NOMO-1 treated with dmso at 0.1 percent for 144 hours (cell line): ENCODE results near the gene BICC1.

Experiments
- DNase-seq: peaks from one replicate; lab custom pipeline; 2025; ENCODE audit not compliant: unreplicated experiment; lab: John Stamatoyannopoulos, UW

Gene BICC1

DNA sequence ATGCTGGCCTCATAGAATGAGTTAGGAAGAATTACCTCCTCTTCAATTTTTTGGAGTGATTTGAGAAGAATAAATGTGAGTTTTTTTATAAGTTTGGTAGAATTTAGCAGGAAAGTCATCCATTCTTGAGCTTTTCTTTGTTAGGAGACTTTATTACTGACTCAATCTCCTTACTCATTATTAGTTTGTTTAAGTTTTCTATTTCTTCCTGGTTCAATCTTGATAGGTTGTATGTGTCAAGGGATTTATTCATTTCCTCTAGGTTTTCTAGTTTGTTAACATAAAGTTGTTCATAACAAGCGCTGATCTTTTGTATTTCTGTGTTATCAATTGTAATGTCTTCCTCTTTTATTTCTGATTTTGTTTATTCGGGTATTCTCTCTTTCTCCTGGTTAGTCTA, 47.4 kb downstream of the BICC1 start:
- DNase-seq, result no peak

DNA sequence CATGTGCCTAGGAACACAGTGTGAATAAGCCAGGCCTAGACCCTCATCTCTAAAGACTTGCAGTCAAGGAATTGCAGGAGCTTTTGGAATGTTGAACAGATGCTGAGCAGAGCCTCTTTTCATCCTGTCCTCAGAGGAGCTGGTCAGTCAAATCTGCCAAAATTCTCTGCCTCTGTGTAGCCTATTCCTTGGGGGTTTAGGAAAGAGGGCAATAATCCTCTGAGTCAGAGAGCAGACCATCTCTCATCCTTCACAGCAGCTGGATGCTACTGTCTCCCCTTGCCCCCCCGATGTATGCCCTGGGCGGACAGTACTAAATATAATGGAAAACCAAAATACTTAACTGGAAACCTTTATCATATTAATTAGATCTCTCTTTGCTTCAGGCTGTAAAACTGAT, 52.6 kb downstream of the BICC1 start:
- DNase-seq, result no peak

DNA sequence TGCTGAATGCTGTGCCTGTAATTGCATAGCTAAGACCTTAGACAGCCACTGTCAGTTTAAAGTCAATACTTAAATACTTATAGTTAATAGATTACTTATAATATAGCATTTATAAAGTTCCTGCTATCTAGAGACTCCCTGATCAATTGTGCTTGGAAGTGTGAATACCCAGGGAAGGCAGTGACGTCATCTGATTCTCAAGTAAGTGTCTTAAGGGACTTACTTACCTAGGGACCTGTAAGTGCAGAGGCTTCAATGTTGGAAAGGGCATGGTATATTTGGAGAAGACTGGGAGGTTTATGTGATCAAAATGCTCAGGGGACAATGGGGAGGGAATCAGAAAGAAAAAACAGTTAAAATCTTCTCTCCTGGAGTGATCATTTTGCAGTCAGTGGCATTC, 55.0 kb downstream of the BICC1 start:
- DNase-seq, result no peak

DNA sequence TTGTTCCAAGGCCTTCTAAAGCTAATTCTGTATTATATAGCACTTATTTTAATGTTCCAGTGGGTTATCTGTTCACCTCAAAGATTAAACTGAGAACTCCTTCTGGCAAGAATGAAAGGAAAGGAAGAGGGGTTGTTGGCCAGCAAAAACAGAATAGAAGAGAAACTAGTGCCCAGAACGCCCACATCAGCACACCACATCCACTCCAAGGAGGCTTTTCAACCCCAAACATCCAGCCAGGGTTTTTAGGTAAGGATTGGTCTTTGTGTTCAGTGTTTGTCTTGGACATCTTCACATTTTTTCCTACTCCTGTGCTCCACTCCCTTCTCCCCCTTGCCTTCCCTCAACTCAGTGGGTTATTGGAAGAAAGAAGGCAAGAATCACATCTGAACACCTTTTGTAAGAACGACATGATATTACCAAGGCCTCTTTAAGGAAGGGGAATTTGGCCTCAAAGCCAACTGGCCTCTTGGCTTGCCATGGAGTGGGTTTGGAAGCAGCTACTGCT, 55.8 kb downstream of the BICC1 start:
- no peak for DNase-seq

DNA sequence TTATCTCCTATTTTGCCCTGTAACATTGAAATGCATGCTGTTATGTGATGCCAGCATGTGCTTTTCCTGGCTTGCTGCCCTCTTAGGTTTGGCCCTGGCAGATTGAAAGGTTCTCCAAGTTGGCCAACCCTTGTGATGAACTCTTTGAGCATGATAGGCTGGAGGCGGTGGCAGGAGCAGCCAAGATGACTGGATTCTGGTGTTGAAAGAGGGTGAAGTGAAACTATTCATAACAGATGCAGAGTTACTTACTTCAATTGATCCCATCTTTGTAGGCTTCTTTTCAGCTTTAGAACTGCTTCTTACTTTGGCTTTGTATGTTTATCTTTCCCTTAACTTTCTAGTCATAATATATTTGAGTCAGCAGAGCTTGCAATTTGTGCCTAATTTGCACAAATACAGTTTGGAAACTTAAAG, 57.6 kb downstream of the BICC1 start:
- no peak for DNase-seq

DNA sequence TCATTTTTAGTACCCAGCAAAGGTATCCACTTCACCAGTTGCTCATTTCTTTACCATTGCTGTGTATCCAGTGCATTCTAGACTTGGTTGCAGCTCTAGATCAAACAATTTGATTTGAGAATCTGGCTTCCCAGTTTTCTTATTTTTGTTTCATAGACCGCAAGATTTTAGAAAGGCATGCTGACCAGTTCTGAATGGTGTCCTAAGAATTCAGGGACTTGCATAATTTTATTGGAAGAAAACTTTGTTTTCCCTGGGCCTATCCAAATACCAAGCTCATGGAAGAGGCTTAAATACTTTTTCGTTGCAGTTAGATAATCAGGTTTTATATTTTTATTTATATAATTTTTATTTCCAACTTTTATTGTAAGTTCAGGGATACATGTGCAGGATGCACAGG, 58.3 kb downstream of the BICC1 start:
- DNase-seq, result no peak

DNA sequence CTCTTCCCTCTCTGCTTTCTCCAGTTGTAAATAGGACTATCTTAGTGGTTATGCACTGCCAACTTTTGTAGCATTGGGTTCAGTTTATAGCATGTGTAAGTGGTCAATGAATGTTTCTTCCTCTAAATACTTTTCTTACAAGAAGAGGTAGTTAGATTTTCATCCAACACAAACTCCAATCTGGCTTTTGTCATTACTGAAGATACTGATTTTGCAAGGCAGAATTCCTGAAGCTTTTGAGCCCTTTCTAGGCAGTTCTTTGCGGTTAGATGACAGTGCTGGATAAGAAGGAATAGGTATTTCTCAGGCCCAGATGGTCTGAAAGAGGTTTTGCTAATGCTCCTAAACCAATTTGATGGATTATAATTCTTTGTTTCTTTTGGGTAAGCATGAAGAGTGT, 60.5 kb downstream of the BICC1 start:
- DNase-seq, result no peak

DNA sequence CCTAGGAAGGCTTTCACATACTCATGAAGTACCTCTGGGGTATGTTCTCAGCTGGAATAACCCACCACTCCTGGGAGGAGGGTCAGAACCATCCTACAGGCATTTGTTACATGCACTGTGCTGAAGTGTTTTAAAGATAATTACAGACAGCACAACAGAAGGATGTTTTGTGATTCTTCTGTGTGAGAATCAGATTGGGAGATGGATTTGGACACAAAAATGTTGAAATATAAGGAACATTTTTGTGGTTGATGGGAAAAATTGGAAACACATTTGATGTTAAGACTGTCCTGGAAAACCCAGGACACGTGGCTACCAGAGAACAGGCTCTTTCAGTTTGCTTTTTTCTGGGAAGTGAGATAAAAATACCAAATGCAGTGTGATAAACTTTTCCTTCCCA, 61.4 kb downstream of the BICC1 start:
- DNase-seq, result no peak

DNA sequence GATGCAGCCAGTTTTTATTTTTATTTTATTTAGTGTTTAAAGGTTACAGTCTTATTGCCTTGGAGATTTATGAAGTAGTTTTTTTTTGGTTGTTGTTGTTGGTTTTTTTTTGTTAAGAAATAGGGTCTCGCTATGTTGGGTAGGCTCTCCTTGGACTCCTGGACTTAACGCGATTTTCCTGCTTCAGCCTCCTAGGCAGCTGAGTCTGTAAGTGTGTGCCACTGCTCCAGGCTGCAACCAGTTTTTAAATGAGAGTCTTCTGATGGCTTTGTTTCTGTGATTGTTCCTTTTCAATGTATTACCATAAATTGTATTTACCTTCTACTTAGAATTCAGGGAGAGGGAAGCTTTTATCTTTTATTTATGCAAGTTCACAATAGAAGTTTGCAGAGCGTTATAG, 62.8 kb downstream of the BICC1 start:
- DNase-seq, result no peak

DNA sequence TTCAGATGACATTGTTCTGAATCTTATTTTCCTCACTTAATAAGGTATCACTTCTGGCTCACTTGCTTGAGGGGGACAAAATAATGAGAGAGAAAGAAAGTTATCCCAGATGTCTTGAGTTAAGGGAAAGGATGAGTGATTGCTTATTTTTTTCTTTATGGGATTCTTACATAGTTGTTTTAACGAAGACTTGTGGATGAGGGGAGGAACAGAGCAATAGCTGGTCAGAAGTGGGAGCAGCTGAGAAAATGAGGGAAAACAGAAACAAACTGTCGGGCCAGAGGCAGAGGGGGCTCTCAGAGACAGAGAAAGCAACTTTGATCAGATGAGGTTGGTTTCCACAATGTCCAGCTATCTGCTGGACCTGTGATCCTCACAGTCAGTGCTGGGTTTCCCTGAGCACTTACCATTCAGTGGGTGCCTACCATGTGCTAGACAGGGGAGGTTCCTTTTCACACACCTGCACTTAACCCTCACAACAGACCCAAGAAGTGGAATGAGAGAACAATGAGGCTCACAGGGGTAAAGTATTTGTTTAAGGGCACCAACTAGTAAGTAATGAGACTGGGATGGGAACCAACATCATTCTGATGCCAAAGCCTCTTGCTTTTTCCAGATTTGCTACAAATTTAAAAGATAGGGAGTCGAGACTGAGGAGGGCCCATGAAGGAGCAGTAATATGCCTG, 64.2 kb downstream of the BICC1 start:
- DNase-seq, result no peak

DNA sequence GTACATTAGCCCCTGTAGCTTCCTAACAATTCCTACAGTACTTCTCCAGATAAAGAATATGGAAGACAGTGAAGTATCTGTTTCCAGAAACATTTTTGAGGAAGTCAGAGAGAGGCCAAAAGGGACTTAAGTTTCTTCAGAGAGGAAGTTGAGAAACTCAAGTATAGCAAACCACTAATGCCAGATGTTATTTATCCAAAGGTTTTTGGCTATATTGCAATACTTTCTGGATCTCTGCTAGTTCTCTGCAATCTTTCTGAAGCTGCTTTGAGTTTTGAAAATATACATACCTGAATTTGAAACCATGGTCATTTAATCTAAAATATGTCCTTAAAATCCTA, 64.7 kb downstream of the BICC1 start:
- peak; percentile 63 for DNase-seq

DNA sequence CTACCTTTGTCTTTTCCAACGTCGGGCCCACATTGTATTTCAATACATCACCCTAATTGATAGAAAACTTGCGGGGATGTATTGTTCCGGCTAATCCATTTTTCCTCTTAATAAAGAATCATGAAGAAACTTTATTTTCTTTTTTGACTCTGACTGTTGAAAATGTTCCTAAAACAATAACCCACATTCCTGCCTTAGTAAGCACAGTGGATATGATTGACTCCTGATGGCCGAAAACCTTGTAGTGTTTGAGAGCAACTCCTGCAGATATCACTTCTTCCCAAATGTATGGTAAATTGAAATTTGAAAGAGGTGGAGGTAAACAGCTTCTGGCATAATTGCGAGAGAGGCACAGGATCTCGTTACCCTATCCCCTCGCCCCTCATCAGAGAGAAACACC, 65.7 kb downstream of the BICC1 start:
- no peak for DNase-seq

DNA sequence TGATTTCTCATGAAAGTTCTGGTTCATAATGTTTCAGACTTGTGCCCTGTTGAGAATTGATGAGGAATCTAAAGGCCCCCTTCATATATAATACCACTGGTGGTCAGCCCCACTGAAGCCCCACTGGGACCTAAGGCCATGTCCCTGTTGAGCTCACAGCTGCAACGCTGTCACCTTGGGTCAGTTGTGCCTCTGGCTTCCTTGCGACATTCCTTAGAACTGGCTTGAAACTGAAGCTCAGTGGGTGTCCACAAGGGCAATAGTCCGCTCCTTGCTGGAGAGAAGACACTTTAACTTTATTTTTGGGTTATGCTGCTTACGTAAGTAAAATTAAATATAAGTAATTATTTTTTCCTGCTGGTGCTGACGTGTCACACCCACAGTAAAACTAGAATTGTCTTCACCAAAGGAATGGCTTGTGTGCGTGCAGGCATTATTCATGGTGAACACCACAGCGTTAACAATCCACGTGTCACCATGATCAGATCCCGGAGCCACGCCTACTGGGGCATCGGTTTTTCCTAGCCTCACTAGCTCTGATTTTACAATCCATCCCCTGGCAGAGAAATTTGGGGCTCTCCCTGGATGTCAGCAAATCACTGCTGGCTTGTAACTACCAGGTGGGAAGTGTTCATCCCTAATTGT, 66.5 kb downstream of the BICC1 start:
- DNase-seq, result no peak

DNA sequence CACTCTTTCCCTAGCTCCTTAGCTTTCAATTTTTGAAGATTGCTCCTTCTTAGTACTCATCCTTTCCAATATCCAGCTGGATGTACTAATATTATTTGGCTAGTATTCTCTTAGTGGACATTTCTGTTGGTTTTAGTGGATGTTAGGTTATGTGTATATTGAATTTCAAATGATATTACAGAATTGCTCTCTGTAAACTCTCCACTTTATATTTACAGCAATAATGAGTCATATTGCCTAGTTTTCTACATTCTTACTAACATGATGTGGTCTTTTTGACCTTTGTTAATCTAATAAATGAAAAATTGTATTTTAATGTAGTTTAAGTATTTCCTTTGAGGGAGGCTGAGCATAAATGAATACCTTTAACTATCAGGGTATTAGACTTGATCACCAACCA, 69.4 kb downstream of the BICC1 start:
- DNase-seq, result no peak

DNA sequence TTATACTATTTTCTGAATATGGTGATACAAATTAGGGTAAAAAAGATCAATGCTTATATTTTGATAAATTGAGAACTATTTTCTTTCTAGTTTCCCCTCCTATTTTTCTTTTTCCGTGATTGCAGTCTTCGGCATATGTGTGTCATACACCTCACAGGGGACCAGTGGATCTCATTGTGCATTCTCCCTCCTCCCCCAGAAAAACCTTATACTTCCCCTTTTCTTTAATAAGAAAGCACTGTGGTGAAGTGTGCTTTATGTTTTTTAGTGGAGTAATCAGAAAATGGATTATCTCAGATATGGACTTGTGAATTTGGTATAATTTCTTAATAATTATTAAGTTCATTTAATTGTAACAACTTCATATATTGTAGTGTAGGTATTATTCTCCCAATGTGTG, 72.8 kb downstream of the BICC1 start:
- no peak for DNase-seq

DNA sequence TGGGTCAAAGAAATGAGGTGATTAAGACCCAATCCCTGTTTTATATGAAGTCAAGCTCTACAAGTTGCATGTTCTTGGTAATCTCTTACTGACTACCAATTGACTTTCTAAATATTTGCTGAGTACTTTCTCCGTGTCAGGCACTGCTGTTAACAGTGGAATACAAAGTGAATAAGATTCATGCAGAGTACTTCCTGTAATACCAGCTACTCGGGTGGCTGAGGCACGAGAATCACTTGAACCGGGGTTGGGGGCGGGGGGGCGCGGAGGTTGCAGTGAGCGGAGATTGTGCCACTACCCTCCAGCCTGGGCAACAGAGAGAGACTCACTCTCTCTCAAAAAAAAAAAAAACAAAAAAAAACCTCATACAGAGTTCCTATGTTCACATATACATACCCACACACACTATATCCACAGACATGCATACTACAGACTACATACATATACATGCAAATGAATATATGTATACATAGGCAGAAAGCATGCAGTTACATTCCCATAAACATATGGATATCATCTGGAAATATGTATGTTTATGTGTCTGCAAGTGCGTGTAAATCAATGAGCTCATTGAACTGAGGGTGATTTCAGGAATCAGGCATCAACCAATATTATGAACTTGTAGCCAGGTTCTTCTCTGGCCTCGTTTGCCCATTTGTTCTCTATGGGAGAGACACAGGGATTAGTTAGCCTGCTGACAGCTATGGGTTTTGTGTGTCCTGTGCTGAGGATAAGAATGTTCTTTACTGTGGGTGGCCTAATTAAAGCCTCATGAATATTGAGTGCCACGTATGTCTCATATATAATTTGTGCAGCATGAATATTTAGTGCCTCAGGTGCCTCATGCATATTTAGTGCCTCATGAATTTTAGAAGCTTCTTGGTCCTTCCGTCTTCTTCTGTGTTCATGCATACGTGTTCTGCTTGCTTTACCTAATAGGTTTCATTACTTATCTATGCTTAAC, 73.9 kb downstream of the BICC1 start:
- DNase-seq, result no peak

DNA sequence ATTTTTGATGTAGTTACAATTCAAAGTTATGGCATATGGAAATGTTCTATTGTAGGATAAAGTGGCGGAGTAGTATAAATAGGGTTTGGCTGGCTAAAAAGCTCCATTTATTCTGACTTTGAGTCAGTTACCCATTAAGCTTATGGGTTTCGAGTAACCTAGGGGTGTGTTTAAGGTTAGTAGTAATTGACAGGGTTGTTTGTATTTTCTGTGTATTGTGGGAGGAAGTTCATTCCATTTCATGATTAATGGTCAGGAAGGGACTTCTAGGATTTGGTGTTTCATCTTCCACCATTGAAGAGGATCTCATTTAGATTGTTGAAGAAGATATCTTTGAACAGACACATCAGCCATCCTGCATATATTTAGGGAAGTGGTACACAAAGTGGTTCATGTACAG, 75.0 kb downstream of the BICC1 start:
- DNase-seq, result no peak

DNA sequence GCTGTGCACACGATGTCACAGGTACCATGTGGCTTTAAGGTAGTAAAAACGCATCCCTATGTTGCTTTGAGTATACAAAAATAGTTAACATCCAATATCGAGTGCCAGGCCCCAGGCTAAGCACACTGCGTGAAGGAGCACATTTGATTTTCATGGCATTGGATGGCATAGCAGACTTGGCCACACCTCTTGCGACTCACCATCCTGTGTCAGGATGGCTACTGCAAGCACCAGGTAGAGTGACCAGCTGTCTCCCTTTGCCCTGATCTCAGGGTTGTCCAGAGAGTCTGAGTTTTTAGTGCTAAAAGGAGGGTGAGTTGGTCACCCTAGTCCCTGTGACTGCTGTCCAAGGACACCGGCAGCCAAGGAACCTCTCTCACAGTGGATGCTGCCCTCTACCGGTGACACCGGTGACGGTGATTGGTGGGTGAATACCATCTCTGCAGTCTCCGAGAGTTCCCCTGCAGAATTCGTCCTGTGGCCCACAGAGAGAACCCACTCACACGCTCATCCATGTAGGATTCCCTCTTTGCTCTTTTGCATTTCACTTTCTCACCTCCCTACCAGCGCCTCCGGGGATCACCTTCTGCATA, 76.1 kb downstream of the BICC1 start:
- DNase-seq, result no peak

DNA sequence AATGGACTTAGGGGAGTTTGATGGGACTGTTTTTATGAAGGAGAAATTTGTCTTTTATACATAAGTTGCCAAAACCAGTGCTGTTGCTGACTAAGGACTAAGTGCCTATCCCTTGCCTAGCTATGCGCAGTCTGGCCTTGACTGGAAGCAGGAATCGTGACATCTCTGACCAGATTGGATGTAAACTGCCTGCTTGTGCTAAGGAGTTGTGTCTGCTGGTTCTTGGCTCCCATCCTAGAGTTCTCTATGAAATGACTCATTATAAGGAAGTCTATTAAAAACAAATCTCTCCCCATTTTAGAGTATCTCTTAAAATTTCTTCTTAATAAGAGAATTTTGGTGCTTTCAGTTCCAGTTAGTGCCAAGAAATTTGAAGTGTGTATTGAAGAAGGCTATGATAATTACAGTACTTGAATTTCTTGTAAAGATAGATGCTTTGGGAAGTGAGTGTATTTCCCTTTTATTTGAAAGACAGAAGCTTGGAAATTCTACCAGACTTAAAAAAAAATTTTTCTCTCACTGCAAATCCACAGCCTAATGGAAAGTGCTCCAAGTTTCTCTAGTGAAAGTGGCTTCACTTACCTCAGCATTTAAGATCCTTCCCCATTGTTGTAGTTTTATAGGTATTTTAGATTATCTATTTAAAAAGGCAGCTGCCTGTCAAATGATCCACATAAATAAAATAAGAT, 77.6 kb downstream of the BICC1 start:
- no peak for DNase-seq

DNA sequence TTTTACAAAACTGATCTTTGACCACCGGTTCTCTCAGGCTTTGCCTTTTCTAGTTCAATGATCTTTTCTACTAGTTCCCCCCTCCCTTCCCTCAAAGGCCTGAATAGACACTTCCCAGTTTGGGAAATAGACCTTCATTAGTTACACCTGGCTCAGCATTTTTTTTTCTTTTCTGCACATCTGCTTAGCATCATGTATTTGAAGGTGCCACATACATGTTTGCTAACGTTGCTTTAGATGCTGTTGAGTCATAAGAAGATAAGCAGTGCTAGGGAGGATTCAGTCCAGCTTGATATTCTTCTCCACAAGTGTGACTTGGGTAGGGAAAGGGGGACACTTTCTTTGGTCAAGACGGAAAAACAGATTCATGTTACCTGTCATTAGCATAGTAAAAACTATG, 78.3 kb downstream of the BICC1 start:
- DNase-seq, result no peak

DNA sequence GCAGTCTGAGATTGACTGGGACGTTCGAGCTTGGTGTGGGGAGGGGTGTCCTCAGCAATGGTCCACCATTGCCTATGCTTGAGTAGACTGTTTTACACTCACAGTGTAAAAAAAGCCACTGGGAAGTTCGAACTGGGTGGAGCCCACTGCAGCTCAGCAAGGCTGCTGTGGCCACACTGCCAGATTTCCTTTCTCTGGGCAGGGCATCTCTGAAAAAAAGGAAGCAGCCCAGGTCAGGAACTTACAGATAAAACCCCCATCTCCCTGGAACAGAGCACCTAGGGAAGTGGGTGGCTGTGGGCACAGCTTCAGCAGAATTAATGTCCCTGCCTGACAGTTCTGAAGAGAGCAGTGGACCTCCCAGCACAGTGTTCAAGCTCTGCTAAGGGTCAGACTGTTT, 80.3 kb downstream of the BICC1 start:
- DNase-seq, result peak; percentile 39
